Hepatocyte (in vitro differentiated cells): ENCODE results near the gene SPATC1L.

Source experiments
- CTCF ChIP-seq: fragments of 200-600 bp; sonication (generic); IDR thresholded peaks from 2 replicates; pipeline ENCODE4 v1.5.1; 2016; ENCODE audit warnings: antibody characterized with exemption, mild to moderate bottlenecking; ENCODE audit not compliant: poor library complexity
- EZH2phosphoT487 ChIP-seq: fragments of 200-600 bp; sonication (generic); IDR thresholded peaks from one replicate; pipeline ENCODE4 v1.6.1; 2018; ENCODE audit warnings: antibody characterized with exemption, mild to moderate bottlenecking, low read depth, moderate library complexity; ENCODE audit not compliant: unreplicated experiment, severe bottlenecking

- no peak for TF ChIP-seq CTCF
- no peak for TF ChIP-seq EZH2phosphoT487
Measured at GRCh38 chr21:46229923-46230260, 45.6 kb upstream of the SPATC1L start.
